CD14-positive monocyte (primary cell): ENCODE data around the gene FBXO36. TPM values are rescaled to one million over a fixed set of nuclear protein-coding genes. Genes with fewer than 3 reads are reported as not detected.

ENCODE experiments used
- DNase-seq, 3 donors: peaks; one replicate each; pipeline ENCODE4 v3.0.0-alpha.2; 2011 to 2022
- H2AFZ ChIP-seq: 2 replicates; pipeline ENCODE4 v1.6.0; 2012; ENCODE audit warnings: mild to moderate bottlenecking, low read depth, low read length, inconsistent platforms; ENCODE audit not compliant: insufficient read depth, poor library complexity, severe bottlenecking
- H3K27ac ChIP-seq, 2 donors: 1 replicate in 1 of 2; 2 replicates in 1 of 2; pipeline ENCODE4 v1.5.1; 2012 to 2013; ENCODE audit warnings: low read length in 2 of 2, control low read depth in 1 of 2, inconsistent platforms in 1 of 2, low read depth in 1 of 2, mild to moderate bottlenecking in 1 of 2
- H3K27me3 ChIP-seq, 2 donors: one replicate each; pipeline versions ENCODE4 v1.6.0 to v1.6.1; 2011 to 2013; ENCODE audit warnings: low read length in 2 of 2; ENCODE audit not compliant: control insufficient read depth in 2 of 2, insufficient read depth in 2 of 2
- H3K36me3 ChIP-seq, 2 donors: replicated peaks in 1 of 2; 1 replicate in 1 of 2; 2 replicates in 1 of 2; pipeline versions ENCODE4 v1.5.1 to v1.6.1; 2012 to 2013; ENCODE audit warnings: low read length in 2 of 2, control low read depth in 1 of 2, inconsistent platforms in 1 of 2, mild to moderate bottlenecking in 1 of 2; ENCODE audit not compliant: insufficient read depth in 2 of 2, control insufficient read depth in 1 of 2
- H3K4me1 ChIP-seq, 2 donors: 1 replicate in 1 of 2; 2 replicates in 1 of 2; pipeline versions ENCODE4 v1.5.1 to v1.6.1; 2012 to 2013; ENCODE audit warnings: low read length in 2 of 2, control low read depth in 1 of 2, inconsistent platforms in 1 of 2, mild to moderate bottlenecking in 1 of 2, moderate library complexity in 1 of 2; ENCODE audit not compliant: insufficient read depth in 2 of 2, control insufficient read depth in 1 of 2
- H3K4me2 ChIP-seq: replicated peaks from 2 replicates; pipeline ENCODE3; 2012; ENCODE audit warnings: low read length, moderate library complexity, mild to moderate bottlenecking; ENCODE audit not compliant: poor library complexity, severe bottlenecking; ENCODE audit errors: extremely low read depth
- H3K4me3 ChIP-seq, 3 experiments: fragments of 200-600 bp in 1 of 3; sonication (generic) in 1 of 3; replicated peaks in 1 of 3; 1 replicate in 2 of 3; 2 replicates in 1 of 3; pipeline ENCODE4 v1.5.1; 2011 to 2013; ENCODE audit warnings: low read length in 3 of 3, mild to moderate bottlenecking in 3 of 3, control low read depth in 2 of 3, low read depth in 2 of 3, inconsistent platforms in 1 of 3, moderate library complexity in 1 of 3
- H3K79me2 ChIP-seq: 2 replicates; pipeline ENCODE4 v1.6.0; 2012; ENCODE audit warnings: mild to moderate bottlenecking, control low read depth, inconsistent platforms, low read length, moderate library complexity; ENCODE audit not compliant: insufficient read depth
- H3K9ac ChIP-seq: 2 replicates; pipeline ENCODE4 v1.6.0; 2017; ENCODE audit warnings: low read length, mild to moderate bottlenecking; ENCODE audit not compliant: insufficient read depth, poor library complexity, severe bottlenecking
- H3K9me3 ChIP-seq, 2 donors: replicated peaks in 1 of 2; 1 replicate in 1 of 2; 2 replicates in 1 of 2; pipeline versions ENCODE4 v1.5.1 to v1.6.1; 2012 to 2013; ENCODE audit warnings: low read length in 2 of 2, control low read depth in 1 of 2; ENCODE audit not compliant: control insufficient read depth in 1 of 2, insufficient read depth in 1 of 2
- H4K20me1 ChIP-seq: 2 replicates; pipeline ENCODE4 v1.6.0; 2012; ENCODE audit warnings: mild to moderate bottlenecking, low read length, control low read depth, moderate library complexity; ENCODE audit not compliant: insufficient read depth
- H3K27ac Mint-ChIP-seq, 7 donors: one replicate each; pipeline ENCODE4 v1.8.0; 2020; ENCODE audit warnings: mild to moderate bottlenecking in 7 of 7, mixed read lengths in 7 of 7, moderate library complexity in 6 of 7, inconsistent platforms in 2 of 7
- H3K27me3 Mint-ChIP-seq, 3 donors: one replicate each; pipeline ENCODE4 v1.8.0; 2021 to 2022; ENCODE audit warnings: low read depth in 3 of 3, mild to moderate bottlenecking in 3 of 3, mixed read lengths in 3 of 3, moderate library complexity in 3 of 3, inconsistent platforms in 1 of 3
- H3K36me3 Mint-ChIP-seq, 2 donors: one replicate each; pipeline ENCODE4 v1.8.0; 2020; ENCODE audit warnings: mixed read lengths in 2 of 2, inconsistent platforms in 1 of 2, mild to moderate bottlenecking in 1 of 2
- H3K4me1 Mint-ChIP-seq: one replicate; pipeline ENCODE4 v1.8.0; 2020; ENCODE audit warnings: mild to moderate bottlenecking, mixed read lengths
- H3K4me3 Mint-ChIP-seq, 2 donors: one replicate each; pipeline ENCODE4 v1.8.0; 2020; ENCODE audit warnings: mild to moderate bottlenecking in 2 of 2, mixed read lengths in 2 of 2, moderate library complexity in 1 of 2
- H3K9me3 Mint-ChIP-seq, 7 donors: one replicate each; pipeline ENCODE4 v1.8.0; 2020 to 2022; ENCODE audit warnings: mixed read lengths in 7 of 7, mild to moderate bottlenecking in 6 of 7, moderate library complexity in 6 of 7, inconsistent platforms in 2 of 7
- WGBS: methylation state at CpG from one replicate; pipeline ENCODE4 v1.1.5; 2013; ENCODE audit warnings: missing lambda C conversion rate; ENCODE audit not compliant: insufficient coverage; 5-methylcytosine and 5-hydroxymethylcytosine counted together
- intact Hi-C, 2 donors: fragments of 100-400 bp; cut with micrococcal nuclease; formaldehyde crosslinking; loops; one replicate each; pipeline versions ENCODE4 v1.15.0 to v1.15.1; 2023
- polyA plus RNA-seq, 3 donors: library from polyadenylated mRNA; depleted of rRNA in 1 of 3; unstranded in 2 of 3; stranded (reverse) in 1 of 3; fragments of 300-500 nt in 2 of 3; fragments of >200 nt in 1 of 3; fragmentation: Illumina TruSeq in 2 of 3; gene quantifications; 1 replicate in 2 of 3; 2 replicates in 1 of 3; pipeline ENCODE4 v1.2.3, GENCODE V29; 2012 to 2021
- TF ChIP-seq, protein P1 (sequence below): fragments of 200-600 bp; IDR thresholded peaks from one replicate; pipeline ENCODE4 v1.8.0; 2022; ENCODE audit warnings: antibody characterized with exemption, mild to moderate bottlenecking

FBXO36 gene
- polyA plus RNA-seq, 3 donors = 0.52 to 0.90 (median 0.72) TPM

DNA sequence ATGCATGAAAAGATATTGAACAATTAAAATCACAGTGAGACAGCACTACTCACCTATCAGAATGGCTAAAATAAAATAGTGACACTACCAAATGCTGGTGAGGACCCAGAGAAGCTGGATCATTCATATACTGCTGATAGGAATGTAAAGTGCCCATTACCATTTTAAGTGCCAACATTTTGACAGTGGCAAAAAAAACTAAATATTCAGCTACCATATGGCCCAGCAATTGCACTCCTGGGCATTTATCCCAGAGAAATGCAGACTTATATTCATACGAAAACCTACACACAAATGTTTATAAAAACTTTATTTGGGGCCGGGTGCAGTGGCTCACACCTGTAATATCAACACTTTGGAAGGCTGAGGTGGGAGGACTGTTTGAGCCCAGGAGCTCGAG lies 47.6 kb downstream of the FBXO36 start:
- no peaks in the 10 kb centered on the region for H3K27me3 ChIP-seq
- no peak overlapping the region for H3K9ac ChIP-seq
- Mint-ChIP-seq H3K4me1 (no peaks in the 10 kb centered on the region), H3K9me3 (peaks cover 0 to 5% (median 1%) of the 10 kb centered on the region in 7 donors), H3K27ac (no peak overlapping the region), H3K36me3 (no peaks in the 10 kb centered on the region), H3K4me3 (no peak overlapping the region), H3K27me3 (peaks cover 0 to 2% (median 0%) of the 10 kb centered on the region in 3 donors)
- H4K20me1 ChIP-seq = no peaks in the 10 kb centered on the region
- H3K4me3 ChIP-seq = no peak overlapping the region
- no peaks in the 10 kb centered on the region for H3K79me2 ChIP-seq
- DNase-seq = no peak
- H3K36me3 ChIP-seq = no peaks in the 10 kb centered on the region
- H2AFZ ChIP-seq = no peak overlapping the region
- no peaks in the 10 kb centered on the region for H3K4me1 ChIP-seq
- no peak overlapping the region for H3K4me2 ChIP-seq
- whole genome bisulfite sequencing = no CpG with 5 or more reads among the region's 3 CpGs
- TF ChIP-seq, protein P1, sequence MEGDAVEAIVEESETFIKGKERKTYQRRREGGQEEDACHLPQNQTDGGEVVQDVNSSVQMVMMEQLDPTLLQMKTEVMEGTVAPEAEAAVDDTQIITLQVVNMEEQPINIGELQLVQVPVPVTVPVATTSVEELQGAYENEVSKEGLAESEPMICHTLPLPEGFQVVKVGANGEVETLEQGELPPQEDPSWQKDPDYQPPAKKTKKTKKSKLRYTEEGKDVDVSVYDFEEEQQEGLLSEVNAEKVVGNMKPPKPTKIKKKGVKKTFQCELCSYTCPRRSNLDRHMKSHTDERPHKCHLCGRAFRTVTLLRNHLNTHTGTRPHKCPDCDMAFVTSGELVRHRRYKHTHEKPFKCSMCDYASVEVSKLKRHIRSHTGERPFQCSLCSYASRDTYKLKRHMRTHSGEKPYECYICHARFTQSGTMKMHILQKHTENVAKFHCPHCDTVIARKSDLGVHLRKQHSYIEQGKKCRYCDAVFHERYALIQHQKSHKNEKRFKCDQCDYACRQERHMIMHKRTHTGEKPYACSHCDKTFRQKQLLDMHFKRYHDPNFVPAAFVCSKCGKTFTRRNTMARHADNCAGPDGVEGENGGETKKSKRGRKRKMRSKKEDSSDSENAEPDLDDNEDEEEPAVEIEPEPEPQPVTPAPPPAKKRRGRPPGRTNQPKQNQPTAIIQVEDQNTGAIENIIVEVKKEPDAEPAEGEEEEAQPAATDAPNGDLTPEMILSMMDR = no peak
- H3K9me3 ChIP-seq = no peaks in the 10 kb centered on the region
- intact Hi-C loops = no loop called here
- H3K27ac ChIP-seq = no peak overlapping the region

DNA sequence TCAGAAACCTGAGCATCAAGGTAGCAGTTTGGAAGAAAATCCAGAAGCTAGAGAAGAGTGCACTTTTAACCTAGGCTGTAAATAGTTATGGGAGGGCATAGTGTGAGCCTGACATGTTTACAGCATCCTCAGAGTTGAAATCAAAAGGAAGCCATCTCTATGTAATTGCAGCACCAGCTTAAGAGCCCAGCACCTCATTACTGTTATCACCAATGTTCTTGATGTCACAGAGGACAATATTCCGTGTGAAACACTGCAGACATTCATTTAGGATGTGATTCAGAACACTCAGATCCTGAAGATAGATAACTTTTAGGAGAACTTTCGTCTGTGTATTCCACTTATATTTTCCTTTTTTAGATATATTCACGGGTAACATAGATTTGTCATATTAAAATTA lies 48.1 kb downstream of the FBXO36 start:
- Histone ChIP-seq H3K9ac (no peak overlapping the region), H3K36me3 (no peaks in the 10 kb centered on the region), H4K20me1 (no peaks in the 10 kb centered on the region), H2AFZ (no peak overlapping the region), H3K4me2 (no peak overlapping the region), H3K27me3 (no peaks in the 10 kb centered on the region), H3K79me2 (no peaks in the 10 kb centered on the region), H3K9me3 (no peaks in the 10 kb centered on the region), H3K4me1 (no peaks in the 10 kb centered on the region), H3K4me3 (no peak overlapping the region), H3K27ac (no peak overlapping the region)
- H3K36me3 Mint-ChIP-seq = no peaks in the 10 kb centered on the region
- TF ChIP-seq, protein P1 = no peak
- peaks cover 0 to 5% (median 1%) of the 10 kb centered on the region in 7 donors for H3K9me3 Mint-ChIP-seq
- intact Hi-C loops = no loop called here
- no peak for DNase-seq
- H3K4me1 Mint-ChIP-seq = no peaks in the 10 kb centered on the region
- no CpG with 5 or more reads among the region's 3 CpGs for WGBS
- no peak overlapping the region for H3K4me3 Mint-ChIP-seq
- H3K27me3 Mint-ChIP-seq = peaks cover 0 to 2% (median 0%) of the 10 kb centered on the region in 3 donors
- no peak overlapping the region for H3K27ac Mint-ChIP-seq
